ENCODE data around the gene MEX3C.

MEX3C gene

DNA sequence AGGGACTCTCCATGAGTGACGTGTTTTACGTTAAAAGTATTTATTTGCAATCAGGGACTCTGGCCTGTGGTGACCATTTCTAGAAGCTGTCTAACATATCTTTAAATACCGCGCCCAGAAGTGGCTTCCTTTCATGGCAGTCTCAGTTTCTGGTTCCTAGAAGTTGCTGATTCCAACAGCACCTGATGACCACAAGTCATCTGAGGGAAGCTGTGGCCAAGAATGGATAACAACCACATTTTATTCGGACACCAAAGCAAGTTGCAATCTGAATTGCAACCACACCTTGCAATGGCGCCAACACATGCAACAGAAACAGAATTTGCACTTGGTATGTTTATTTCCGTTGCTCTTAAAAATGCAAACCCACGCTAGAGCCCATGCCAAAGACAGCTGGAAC is 33.1 kb downstream of the MEX3C start:
- DNase-seq (ENCODE audit: extremely low spot score): no peak
- TF ChIP-seq, protein P1, sequence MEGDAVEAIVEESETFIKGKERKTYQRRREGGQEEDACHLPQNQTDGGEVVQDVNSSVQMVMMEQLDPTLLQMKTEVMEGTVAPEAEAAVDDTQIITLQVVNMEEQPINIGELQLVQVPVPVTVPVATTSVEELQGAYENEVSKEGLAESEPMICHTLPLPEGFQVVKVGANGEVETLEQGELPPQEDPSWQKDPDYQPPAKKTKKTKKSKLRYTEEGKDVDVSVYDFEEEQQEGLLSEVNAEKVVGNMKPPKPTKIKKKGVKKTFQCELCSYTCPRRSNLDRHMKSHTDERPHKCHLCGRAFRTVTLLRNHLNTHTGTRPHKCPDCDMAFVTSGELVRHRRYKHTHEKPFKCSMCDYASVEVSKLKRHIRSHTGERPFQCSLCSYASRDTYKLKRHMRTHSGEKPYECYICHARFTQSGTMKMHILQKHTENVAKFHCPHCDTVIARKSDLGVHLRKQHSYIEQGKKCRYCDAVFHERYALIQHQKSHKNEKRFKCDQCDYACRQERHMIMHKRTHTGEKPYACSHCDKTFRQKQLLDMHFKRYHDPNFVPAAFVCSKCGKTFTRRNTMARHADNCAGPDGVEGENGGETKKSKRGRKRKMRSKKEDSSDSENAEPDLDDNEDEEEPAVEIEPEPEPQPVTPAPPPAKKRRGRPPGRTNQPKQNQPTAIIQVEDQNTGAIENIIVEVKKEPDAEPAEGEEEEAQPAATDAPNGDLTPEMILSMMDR (IDR thresholded peaks at IDR 0.05; ENCODE audit: control extremely low read depth, extremely low read depth, low read depth, missing control alignments): no peak
- ChIA-PET POLR2A (no interaction called here), CTCF (interaction anchor here (1.1 to 1.6 kb wide), 5 partner anchors 8 to 54 kb away, joined by 3 to 6 read pairs (median 4); no protein-coding TSS in a partner anchor)

DNA sequence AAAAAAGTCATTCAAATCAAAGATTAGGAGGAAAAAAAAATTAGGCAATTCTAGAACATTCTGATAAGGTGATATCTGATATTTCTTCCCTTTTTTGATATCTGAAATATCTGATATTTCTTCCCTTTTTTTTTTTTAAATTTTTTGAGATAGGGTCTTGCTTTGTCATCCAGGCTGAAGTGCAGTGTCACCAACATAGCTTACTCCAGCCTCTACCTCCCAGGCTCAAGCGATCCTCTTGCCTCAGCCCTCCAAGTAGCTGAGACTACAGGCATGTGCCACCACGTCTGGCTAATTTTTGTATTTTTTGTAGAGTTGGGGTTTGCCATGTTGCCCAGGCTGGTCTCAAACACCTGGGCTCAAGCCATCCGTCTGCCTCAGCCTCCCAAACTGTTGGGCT is 33.9 kb downstream of the MEX3C start:
- CTCF ChIA-PET: interaction anchor here (0.8 to 1.6 kb wide), 4 partner anchors 9 to 22 kb away, joined by 3 to 6 read pairs (median 4); no protein-coding TSS in a partner anchor
- POLR2A ChIA-PET: no interaction called here
- TF ChIP-seq, protein P1 (IDR thresholded peaks at IDR 0.05; ENCODE audit: control extremely low read depth, extremely low read depth, low read depth, missing control alignments): no peak
- DNase-seq (ENCODE audit: extremely low spot score): no peak

DNA sequence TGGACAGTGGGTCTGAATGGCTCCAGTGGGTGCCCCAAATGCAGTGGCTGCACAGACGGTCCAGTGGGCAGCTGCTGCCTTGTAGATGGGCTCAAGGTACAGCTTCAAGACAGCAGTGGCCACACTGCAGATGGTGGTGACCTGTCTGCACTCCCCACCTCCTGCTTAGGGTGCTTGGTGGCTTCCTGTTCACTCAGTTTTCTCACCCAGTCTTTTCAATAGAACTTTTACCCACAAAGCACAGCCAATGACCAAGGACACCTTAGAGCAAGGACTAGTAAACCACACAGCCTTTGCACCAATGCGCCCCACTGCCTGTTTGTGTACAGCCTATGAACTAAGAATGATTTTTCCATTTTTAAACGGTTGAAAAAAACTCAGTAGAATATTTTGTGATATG is 34.9 kb downstream of the MEX3C start:
- TF ChIP-seq, protein P1 (IDR thresholded peaks at IDR 0.05; ENCODE audit: control extremely low read depth, extremely low read depth, low read depth, missing control alignments): no peak
- POLR2A ChIA-PET: no interaction called here
- CTCF ChIA-PET: interaction anchor here (0.8 to 2.5 kb wide), 4 partner anchors 18 to 55 kb away, joined by 3 to 8 read pairs (median 3); no protein-coding TSS in a partner anchor
- no peak for DNase-seq (ENCODE audit: extremely low spot score)

DNA sequence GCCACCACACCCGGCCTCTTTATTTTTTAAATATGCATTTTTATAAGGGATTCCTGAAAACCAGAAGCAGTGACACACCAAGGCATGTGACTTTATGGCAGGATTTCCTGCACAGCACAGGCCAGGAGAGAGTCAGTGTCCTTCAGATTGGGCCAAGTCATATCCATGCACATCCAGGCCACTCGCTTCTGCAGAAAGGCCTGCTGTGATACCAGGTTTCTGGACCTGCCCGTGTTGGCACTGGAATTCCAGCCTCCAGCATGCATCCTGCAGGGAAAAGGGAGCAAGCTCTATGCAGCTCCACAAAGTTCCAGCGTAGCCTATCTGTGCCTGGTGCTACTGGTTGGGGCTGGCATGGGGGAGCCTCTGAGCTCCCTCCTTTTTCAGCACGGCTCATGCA is 36.8 kb downstream of the MEX3C start:
- ChIA-PET CTCF (interaction anchor here (1.2 to 2.5 kb wide), 5 partner anchors 8 to 37 kb away, joined by 3 to 11 read pairs (median 5); partner anchors contain the start of gene MEX3C), POLR2A (no interaction called here)
- TF ChIP-seq, protein P1 (IDR thresholded peaks at IDR 0.05; ENCODE audit: control extremely low read depth, extremely low read depth, low read depth, missing control alignments): no peak
- DNase-seq (ENCODE audit: extremely low spot score): no peak

DNA sequence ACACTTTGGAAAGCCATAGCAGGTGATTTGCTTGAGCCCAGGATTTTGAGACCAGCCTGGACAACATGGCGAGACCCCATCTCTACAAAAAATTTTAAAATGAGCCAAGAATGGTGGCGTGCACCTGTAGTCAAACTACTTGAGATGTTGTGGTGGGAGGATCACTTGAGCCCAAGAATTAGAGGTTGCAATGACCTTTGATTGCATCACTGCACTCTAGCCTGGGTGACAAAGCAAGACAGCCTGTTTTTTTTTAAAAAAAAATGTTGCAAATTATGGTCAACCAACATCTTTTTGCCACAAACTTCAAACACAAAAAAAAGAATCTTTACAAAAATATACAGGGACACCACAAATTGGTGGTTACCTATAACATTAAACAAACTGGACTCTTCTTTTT is 40.3 kb downstream of the MEX3C start:
- POLR2A ChIA-PET: no interaction called here
- TF ChIP-seq, protein P1 (IDR thresholded peaks at IDR 0.05; ENCODE audit: control extremely low read depth, extremely low read depth, low read depth, missing control alignments): no peak
- no peak for DNase-seq (ENCODE audit: extremely low spot score)
- CTCF ChIA-PET: no interaction called here

DNA sequence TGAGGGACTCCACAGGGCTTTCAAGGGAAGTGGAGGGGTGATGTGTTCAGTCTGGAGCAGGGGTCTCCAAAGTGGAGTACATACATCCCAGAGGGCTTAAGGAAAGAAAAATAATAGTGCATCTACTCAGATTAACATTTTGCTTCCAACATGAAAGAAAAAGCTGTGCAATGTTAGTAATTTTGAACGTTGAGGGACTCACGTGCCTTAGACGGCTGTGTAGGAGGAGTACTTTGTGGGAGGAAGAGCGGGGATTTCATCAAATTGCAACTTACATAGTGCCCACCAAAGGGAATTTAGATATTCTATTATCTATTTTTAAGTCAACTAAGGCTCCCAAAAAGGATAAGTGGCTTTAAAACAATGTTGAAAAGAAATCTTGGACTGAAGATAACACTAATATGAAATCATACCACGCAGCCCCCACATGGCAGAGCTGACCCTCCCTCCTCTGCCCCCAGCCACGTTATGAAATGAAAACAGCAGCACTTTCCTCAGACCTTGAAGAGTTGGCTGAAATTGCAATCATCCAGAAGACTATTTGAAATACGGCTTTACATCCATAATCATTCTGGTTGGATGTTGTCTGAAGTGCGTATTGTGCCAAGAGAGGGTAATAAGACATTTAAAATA is 42.9 kb downstream of the MEX3C start:
- TF ChIP-seq, protein P1 (IDR thresholded peaks at IDR 0.05; ENCODE audit: control extremely low read depth, extremely low read depth, low read depth, missing control alignments): no peak
- ChIA-PET CTCF (interaction anchor here (0.9 to 1.6 kb wide), 3 partner anchors 27 to 191 kb away, joined by 3 to 4 read pairs (median 3); no protein-coding TSS in a partner anchor), POLR2A (no interaction called here)
- no peak for DNase-seq (ENCODE audit: extremely low spot score)
